HepG2 (cell line): ENCODE data around the gene MYH9. TPM values are rescaled to one million over a fixed set of nuclear protein-coding genes. Genes with fewer than 3 reads are reported as not detected.
A peak's percentile ranks its signal among the peaks of the same experiment; 100 is the strongest.

Experiments used
- ATAC-seq: fragments of 200-7000 bp; cut with Tn5 transposase; 3 replicates; pipeline ENCODE4 v1.9.1; 2020; ENCODE audit warnings: mild to moderate bottlenecking, moderate library complexity
- BruUV-seq: library from RNA; stranded (reverse); fragments of 400-500 nt; replicated peaks from 2 replicates; lab custom pipeline; 2021; lab: Mats Ljungman, UMichigan
- CTCF ChIA-PET: fragments of 300-600 bp; formaldehyde crosslinking; extraction: SDS; loops from one replicate; lab custom pipeline; 2021; ENCODE audit warnings: low total read pairs, inconsistent platforms, low intra/inter-chr PET ratio; lab: Yijun Ruan, JAX
- POLR2A ChIA-PET: fragments of 350-600 bp; sonication (Branson Sonifier 250); formaldehyde crosslinking; loops from one replicate; lab custom pipeline; 2020; ENCODE audit warnings: antibody characterized with exemption, inconsistent platforms; lab: Yijun Ruan, JAX
- DNase-seq: peaks from one replicate; pipeline ENCODE4 v3.0.0-alpha.2; 2015; ENCODE audit warnings: low spot score
- FAIRE-seq: peaks from 3 replicates; lab custom pipeline; 2011; peaks lifted over from hg19 to GRCh38; lab: Jason Lieb, UNC
- H2AFZ ChIP-seq: one replicate; pipeline ENCODE4 v1.6.1; 2011; ENCODE audit warnings: low read length, inconsistent platforms
- H3K27ac ChIP-seq: fragments of 300-600 bp; 3 replicates; pipeline ENCODE4 v1.8.0; 2011; ENCODE audit warnings: mixed run types, mild to moderate bottlenecking, mixed read lengths, low read length, inconsistent platforms; ENCODE audit not compliant: insufficient read depth; ENCODE audit errors: extremely low read length
- H3K27me3 ChIP-seq, 2 experiments: fragments of 200-600 bp in 1 of 2; 2 replicates in 1 of 2; 3 replicates in 1 of 2; pipeline versions ENCODE4 v1.6.0 to v1.8.0; 2011; ENCODE audit warnings: low read length in 2 of 2, mild to moderate bottlenecking in 2 of 2, moderate library complexity in 2 of 2, inconsistent platforms in 1 of 2; ENCODE audit not compliant: insufficient read depth in 2 of 2, control insufficient read depth in 1 of 2
- H3K36me3 ChIP-seq, 2 experiments: fragments of 200-600 bp in 1 of 2; replicated peaks in 1 of 2; 2 replicates in 1 of 2; 3 replicates in 1 of 2; pipeline versions ENCODE4 v1.5.1 to v1.8.0; 2011; ENCODE audit warnings: low read length in 2 of 2, inconsistent platforms in 1 of 2; ENCODE audit not compliant: insufficient read depth in 2 of 2, control insufficient read depth in 1 of 2
- H3K4me1 ChIP-seq: 2 replicates; pipeline ENCODE4 v1.5.1; 2012; ENCODE audit warnings: low read length, inconsistent platforms; ENCODE audit not compliant: insufficient read depth
- H3K4me2 ChIP-seq: 2 replicates; pipeline ENCODE4 v1.6.0; 2011; ENCODE audit warnings: low read depth, low read length, inconsistent platforms
- H3K4me3 ChIP-seq, 3 experiments: fragments of 200-600 bp in 1 of 3; sonication (generic), shearing (Covaris generic) in 1 of 3; replicated peaks in 1 of 3; 2 replicates each; pipeline ENCODE4 v1.5.1; 2011 to 2016; ENCODE audit warnings: low read length in 3 of 3, inconsistent platforms in 2 of 3, low read depth in 2 of 3, mild to moderate bottlenecking in 2 of 3, control low read depth in 1 of 3, mixed read lengths in 1 of 3; ENCODE audit not compliant: insufficient read depth in 1 of 3
- H3K79me2 ChIP-seq: one replicate; pipeline ENCODE4 v1.6.1; 2011; ENCODE audit warnings: low read length, inconsistent platforms; ENCODE audit not compliant: insufficient read depth
- H3K9ac ChIP-seq: 2 replicates; pipeline ENCODE4 v1.6.0; 2011; ENCODE audit warnings: mild to moderate bottlenecking, low read depth, low read length, inconsistent platforms; ENCODE audit not compliant: insufficient read depth
- H3K9me3 ChIP-seq: 2 replicates; pipeline ENCODE4 v1.5.1; 2012; ENCODE audit warnings: mild to moderate bottlenecking, low read length
- H4K20me1 ChIP-seq: 2 replicates; pipeline ENCODE4 v1.6.0; 2011; ENCODE audit warnings: inconsistent platforms, mild to moderate bottlenecking, low read length, moderate library complexity; ENCODE audit not compliant: insufficient read depth
- CENPX ChIP-seq: sonication (generic); formaldehyde crosslinking; IDR thresholded peaks from 2 replicates; pipeline ENCODE4 v1.9.0; 2021; ENCODE audit warnings: mild to moderate bottlenecking, missing genetic modification reagents, moderate library complexity
- EHMT2 ChIP-seq: fragments of 200-600 bp; sonication (generic); IDR thresholded peaks from 2 replicates; pipeline ENCODE4 v1.7.0; 2017; ENCODE audit warnings: antibody characterized with exemption, low read depth, low read length, borderline replicate concordance
- EP300 ChIP-seq, 3 experiments: sonication (generic) in 1 of 3; formaldehyde crosslinking in 1 of 3; IDR thresholded peaks; 2 replicates each; pipeline versions ENCODE4 v1.5.1 to v1.6.1; 2011 to 2020; ENCODE audit warnings: low read depth in 2 of 3, low read length in 2 of 3, borderline replicate concordance in 1 of 3, improper control_type of control experiment in 1 of 3, mild to moderate bottlenecking in 1 of 3, missing genetic modification reagents in 1 of 3, moderate library complexity in 1 of 3
- ETV5 ChIP-seq: IDR thresholded peaks from 2 replicates; pipeline ENCODE4 v1.6.1; 2018; ENCODE audit warnings: missing biosample characterization, missing genetic modification reagents, inconsistent platforms, borderline replicate concordance
- GATAD2A ChIP-seq: IDR thresholded peaks from 2 replicates; pipeline ENCODE4 v1.6.1; 2016
- JUNB ChIP-seq: sonication (generic); formaldehyde crosslinking; IDR thresholded peaks from 2 replicates; pipeline ENCODE4 v1.8.0; 2022; ENCODE audit warnings: missing genetic modification reagents, mild to moderate bottlenecking, borderline replicate concordance
- MEF2D ChIP-seq: sonication (generic); formaldehyde crosslinking; IDR thresholded peaks from 2 replicates; pipeline ENCODE4 v1.5.1; 2020; ENCODE audit warnings: mild to moderate bottlenecking, missing genetic modification reagents
- PHF5A ChIP-seq: IDR thresholded peaks from one replicate; pipeline ENCODE4 v1.6.1; 2018; ENCODE audit warnings: low read depth, missing genetic modification reagents; ENCODE audit not compliant: unreplicated experiment
- PHF8 ChIP-seq: sonication (generic); formaldehyde crosslinking; IDR thresholded peaks from 2 replicates; pipeline ENCODE4 v1.5.0; 2020; ENCODE audit warnings: missing genetic modification reagents
- SAFB2 ChIP-seq: sonication (generic); formaldehyde crosslinking; IDR thresholded peaks from 2 replicates; pipeline ENCODE4 v1.5.1; 2020; ENCODE audit warnings: missing genetic modification reagents, low read depth, mild to moderate bottlenecking, borderline replicate concordance
- TARDBP ChIP-seq: sonication (generic); formaldehyde crosslinking; IDR thresholded peaks from 2 replicates; pipeline ENCODE4 v1.8.0; 2022; ENCODE audit warnings: mild to moderate bottlenecking, missing genetic modification reagents
- ZNF234 ChIP-seq: sonication (generic); formaldehyde crosslinking; conservative IDR thresholded peaks from 2 replicates; pipeline ENCODE4 v1.5.1; 2020; ENCODE audit warnings: mild to moderate bottlenecking, missing genetic modification reagents
- ZNF431 ChIP-seq: sonication (generic); formaldehyde crosslinking; IDR thresholded peaks from 2 replicates; pipeline ENCODE4 v1.9.0; 2022; ENCODE audit warnings: missing genetic modification reagents, low read depth, mild to moderate bottlenecking, borderline replicate concordance
- ZNF562 ChIP-seq: sonication (generic); formaldehyde crosslinking; IDR thresholded peaks from 2 replicates; pipeline ENCODE4 v1.8.0; 2022; ENCODE audit warnings: missing genetic modification reagents, borderline replicate concordance
- ZNF652 ChIP-seq: IDR thresholded peaks from 2 replicates; pipeline ENCODE4 v1.6.1; 2016; ENCODE audit warnings: low read depth, borderline replicate concordance
- ZNF703 ChIP-seq: sonication (generic); formaldehyde crosslinking; IDR thresholded peaks from 2 replicates; pipeline ENCODE4 v1.5.1; 2020; ENCODE audit warnings: missing genetic modification reagents, mild to moderate bottlenecking, moderate library complexity, borderline replicate concordance
- WGBS: methylation state at CpG from one replicate; pipeline ENCODE4 v1.1.6; 2017; ENCODE audit warnings: low lambda C conversion rate; 5-methylcytosine and 5-hydroxymethylcytosine counted together
- in situ Hi-C: cut with HindIII; loops from 2 replicates; pipeline ENCODE4 v1.10.0; 2017; ENCODE audit warnings: low pct_unique_long_range_greater_than_20kb; ENCODE audit not compliant: extremely low pct_ligation_motif_present
- intact Hi-C: fragments of 100-400 bp; cut with micrococcal nuclease; formaldehyde crosslinking; loops from one replicate; pipeline ENCODE4 v1.10.0; 2022; ENCODE audit not compliant: unreplicated experiment
- polyA plus RNA-seq, 8 experiments: library from polyadenylated mRNA; depleted of rRNA in 3 of 8; stranded (reverse) in 7 of 8; unstranded in 1 of 8; fragments of >200 nt; fragmentation: Illumina TruSeq in 4 of 8; extraction: Trizol in 4 of 8; gene quantifications; 2 replicates each; pipeline versions ENCODE4 v1.2.1 to v1.2.3, GENCODE V29; 2011 to 2016; ENCODE audit warnings: low read depth in 4 of 8, missing spikeins in 1 of 8, mixed read lengths in 1 of 8; ENCODE audit not compliant: insufficient read depth in 1 of 8
- total RNA-seq, 5 experiments: library from RNA; depleted of rRNA; stranded (reverse); fragments of >200 nt; fragmentation: Illumina TruSeq; extraction: Trizol; gene quantifications; 2 replicates each; pipeline ENCODE4 v1.2.3, GENCODE V29; 2016; ENCODE audit warnings: low read depth in 1 of 5
- TF ChIP-seq, protein P1 (sequence below): sonication (generic); formaldehyde crosslinking; conservative IDR thresholded peaks from 2 replicates; pipeline ENCODE4 v1.4.0; 2020; ENCODE audit warnings: missing genetic modification reagents
- TF ChIP-seq, protein P2 (sequence below): sonication (generic); formaldehyde crosslinking; conservative IDR thresholded peaks from 2 replicates; pipeline ENCODE4 v1.8.1; 2023; ENCODE audit warnings: missing genetic modification reagents

Gene MYH9
- total and polyA plus RNA-seq, 2 of the 13 experiments (the other 11 are each of a cell fraction or from before 2014, with no cell fraction given) = 50.7 to 98.5 TPM

DNA sequence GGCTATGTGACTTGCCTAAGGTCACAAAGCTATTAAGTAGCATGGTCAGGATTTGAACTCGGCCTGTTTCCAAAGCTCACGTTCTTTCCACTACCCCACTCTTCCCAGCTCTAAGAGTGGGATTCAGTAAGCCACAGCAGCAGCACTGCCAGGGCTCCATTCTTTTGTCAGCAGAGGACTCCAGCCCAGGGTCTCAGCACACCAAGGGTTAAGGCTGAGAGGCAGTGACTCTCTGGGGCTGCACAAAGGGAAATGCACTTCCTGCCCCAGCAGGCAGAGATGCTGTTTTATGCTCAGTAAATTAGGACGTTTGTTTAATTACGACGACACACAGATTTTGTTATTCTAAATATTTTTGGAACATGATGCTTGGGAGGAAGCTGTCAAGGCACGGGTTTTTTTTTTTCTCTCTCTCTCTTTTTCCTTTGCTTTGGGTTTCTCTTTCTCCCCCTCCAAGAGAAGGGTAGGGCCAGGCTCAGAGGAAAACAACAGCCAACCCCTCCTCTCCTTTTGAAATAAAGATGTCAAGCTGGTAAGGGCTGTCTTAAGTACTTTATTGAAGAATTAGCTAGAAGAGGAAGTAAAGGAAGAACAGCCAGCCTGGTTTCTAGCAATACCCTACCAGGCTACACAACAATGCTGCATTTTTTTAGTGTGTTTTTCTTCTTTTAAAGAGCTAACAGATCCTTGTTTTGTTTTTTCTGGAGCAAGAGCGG, 2.8 kb downstream of the MYH9 start:
- CTCF ChIA-PET = no interaction called here
- in situ Hi-C loops = no loop called here
- intact Hi-C loops = loop anchor here (2.0 kb wide), 1 partner anchor 14 kb away; no protein-coding TSS in a partner anchor
- POLR2A ChIA-PET = interaction anchor here (0.9 to 3.7 kb wide), 7 partner anchors 13 to 97 kb away, joined by 3 to 23 read pairs (median 5); partner anchors contain the start of gene TXN2
- Histone ChIP-seq H3K4me1 (peaks cover 52% of the 10 kb centered on the region), H3K27ac (peak overlapping the region; percentile 70), H2AFZ (no peak overlapping the region), H3K4me3 (peak overlapping the region; percentile 87 to 98 (median 90)), H4K20me1 (peaks cover 39% of the 10 kb centered on the region), H3K36me3 (peaks cover 6 to 16% of the 10 kb centered on the region in 2 experiments), H3K79me2 (peaks cover 72% of the 10 kb centered on the region), H3K27me3 (no peaks in the 10 kb centered on the region), H3K9ac (peak overlapping the region; percentile 83; the same call in 1 of the 2 replicates), H3K4me2 (peak overlapping the region; percentile 99), H3K9me3 (no peaks in the 10 kb centered on the region)
- FAIRE-seq = peak; percentile 32
- DNase-seq = no peak
- WGBS = 65% methylated on average over 7 of the region's 7 CpGs
- BruUV-seq = no TSS peak
- ATAC-seq = no peak
- peak; percentile 98 for TF ChIP-seq ZNF652 (CRISPR knock-in tag)
- TF ChIP-seq ZNF703 (CRISPR knock-in tag) = no peak
- no peak for TF ChIP-seq ZNF562
- no peak for TF ChIP-seq EP300 (IDR thresholded peaks at IDR 0.05; ENCODE audit: low read depth in 2 of 2, low read length in 2 of 2)
- TF ChIP-seq EP300 (CRISPR knock-in tag; IDR thresholded peaks at IDR 0.05; ENCODE audit: borderline replicate concordance) = no peak
- 0 out of 2 replicates have a peak, but pooled peaks have one; percentile 9 for TF ChIP-seq PHF8 (CRISPR knock-in tag)
- TF ChIP-seq, protein P1, sequence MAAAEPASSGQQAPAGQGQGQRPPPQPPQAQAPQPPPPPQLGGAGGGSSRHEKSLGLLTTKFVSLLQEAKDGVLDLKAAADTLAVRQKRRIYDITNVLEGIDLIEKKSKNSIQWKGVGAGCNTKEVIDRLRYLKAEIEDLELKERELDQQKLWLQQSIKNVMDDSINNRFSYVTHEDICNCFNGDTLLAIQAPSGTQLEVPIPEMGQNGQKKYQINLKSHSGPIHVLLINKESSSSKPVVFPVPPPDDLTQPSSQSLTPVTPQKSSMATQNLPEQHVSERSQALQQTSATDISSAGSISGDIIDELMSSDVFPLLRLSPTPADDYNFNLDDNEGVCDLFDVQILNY (CRISPR knock-in tag) = no peak
- TF ChIP-seq, protein P2, sequence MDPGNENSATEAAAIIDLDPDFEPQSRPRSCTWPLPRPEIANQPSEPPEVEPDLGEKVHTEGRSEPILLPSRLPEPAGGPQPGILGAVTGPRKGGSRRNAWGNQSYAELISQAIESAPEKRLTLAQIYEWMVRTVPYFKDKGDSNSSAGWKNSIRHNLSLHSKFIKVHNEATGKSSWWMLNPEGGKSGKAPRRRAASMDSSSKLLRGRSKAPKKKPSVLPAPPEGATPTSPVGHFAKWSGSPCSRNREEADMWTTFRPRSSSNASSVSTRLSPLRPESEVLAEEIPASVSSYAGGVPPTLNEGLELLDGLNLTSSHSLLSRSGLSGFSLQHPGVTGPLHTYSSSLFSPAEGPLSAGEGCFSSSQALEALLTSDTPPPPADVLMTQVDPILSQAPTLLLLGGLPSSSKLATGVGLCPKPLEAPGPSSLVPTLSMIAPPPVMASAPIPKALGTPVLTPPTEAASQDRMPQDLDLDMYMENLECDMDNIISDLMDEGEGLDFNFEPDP (CRISPR knock-in tag) = no peak
- no peak for TF ChIP-seq EHMT2
- TF ChIP-seq ZNF234 = no peak
- no peak for TF ChIP-seq ZNF431 (CRISPR knock-in tag)
- TF ChIP-seq TARDBP (CRISPR knock-in tag) = no peak
- no peak for TF ChIP-seq MEF2D (CRISPR knock-in tag)
- TF ChIP-seq SAFB2 = no peak
- peak; percentile 14 for TF ChIP-seq PHF5A (CRISPR knock-in tag)
- TF ChIP-seq JUNB = no peak
- TF ChIP-seq CENPX (CRISPR knock-in tag) = no peak
- TF ChIP-seq GATAD2A (CRISPR knock-in tag) = 0 out of 2 replicates have a peak, but pooled peaks have one; percentile 15
- peak; percentile 23; the same call in 1 of the 2 replicates for TF ChIP-seq ETV5 (CRISPR knock-in tag)
